Measurements from ENCODE around the gene AMZ1. TPM values are rescaled to one million over a fixed set of nuclear protein-coding genes. Genes with fewer than 3 reads are reported as not detected.

The AMZ1 gene
- polyA plus RNA-seq, 4 donors = 0.10 to 0.31 (median 0.16) TPM

DNA sequence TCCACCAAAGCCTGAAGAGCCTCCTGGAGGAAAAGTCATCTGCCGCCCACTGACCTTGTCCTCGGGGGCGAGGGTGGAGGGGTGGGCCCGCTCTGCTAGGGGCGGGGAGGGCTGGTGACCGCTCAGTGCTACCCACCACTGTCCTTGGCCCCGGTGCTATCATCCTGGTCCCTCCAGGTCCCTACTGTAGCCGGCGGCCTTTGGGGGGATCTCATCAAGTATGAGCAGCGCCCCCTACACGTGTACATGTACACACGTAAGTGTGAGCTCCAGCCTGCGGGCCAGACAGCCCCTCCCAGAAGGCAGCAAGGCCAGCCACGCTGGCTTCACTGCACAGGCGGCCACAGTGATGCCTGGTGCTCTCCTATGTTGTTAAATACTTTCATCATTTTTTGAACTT is 36.7 kb upstream of the AMZ1 start:
- DNase-seq (ENCODE audit: low read depth in 4 of 4, low spot score in 3 of 4) = no peak

DNA sequence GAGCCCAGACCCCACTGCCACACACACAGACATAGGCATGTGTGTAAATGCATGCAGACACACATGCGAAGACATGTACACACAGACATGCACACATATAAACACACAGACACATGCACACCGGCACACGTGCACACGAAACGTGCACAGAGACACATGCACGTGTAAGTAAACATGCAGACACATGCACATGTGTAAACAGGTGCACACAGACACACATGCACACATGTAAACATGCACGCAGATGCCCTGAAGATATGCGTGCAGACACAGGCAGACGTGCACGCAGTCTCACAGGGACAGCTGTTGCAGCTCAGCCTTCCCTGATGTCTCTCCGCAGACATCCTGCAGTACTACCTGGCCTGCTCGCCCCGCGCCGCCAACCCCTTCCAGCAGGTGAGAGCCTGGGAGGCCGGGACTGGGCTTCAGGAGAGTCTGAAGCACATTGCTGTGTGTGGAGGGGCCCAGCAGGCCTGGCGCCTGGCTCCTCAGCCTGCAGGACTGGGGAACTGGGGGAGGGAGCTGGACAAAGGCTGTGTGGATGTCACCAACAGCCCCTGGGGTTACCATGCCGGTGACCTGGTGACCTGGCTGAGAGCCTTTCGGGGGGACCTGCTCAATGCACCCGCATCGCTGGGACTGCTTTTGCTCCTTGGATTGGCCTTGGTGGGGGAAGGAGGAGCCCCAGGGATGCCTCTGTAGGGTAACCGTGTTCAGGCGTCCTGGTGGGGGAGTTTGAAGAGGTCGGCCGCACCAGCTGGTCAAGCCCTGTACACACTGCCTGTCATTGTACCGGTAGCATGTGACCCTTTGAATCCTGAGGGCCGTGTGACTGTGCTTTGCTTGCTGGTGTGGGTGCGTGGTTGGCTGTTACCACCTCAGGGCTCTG is 35.9 kb upstream of the AMZ1 start:
- no peak for DNase-seq (ENCODE audit: low read depth in 4 of 4, low spot score in 3 of 4)

DNA sequence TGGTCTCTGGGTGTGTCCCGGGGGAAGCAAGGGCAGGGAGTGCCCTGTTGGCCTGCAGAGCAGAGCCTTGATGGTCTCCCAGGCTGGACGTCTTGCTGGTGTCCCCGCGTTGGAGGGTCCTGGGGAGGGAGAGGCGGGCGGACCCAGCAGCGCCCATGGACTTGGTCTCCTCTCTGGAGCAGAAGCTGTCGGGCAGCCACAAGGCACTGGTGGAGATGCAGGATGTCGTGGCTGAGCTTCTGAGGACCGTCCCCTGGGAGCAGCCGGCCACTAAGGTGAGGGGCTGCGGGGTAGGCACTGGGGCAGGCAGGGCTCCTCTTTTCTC is 35.3 kb upstream of the AMZ1 start:
- no peak for DNase-seq (ENCODE audit: low read depth in 4 of 4, low spot score in 3 of 4)

DNA sequence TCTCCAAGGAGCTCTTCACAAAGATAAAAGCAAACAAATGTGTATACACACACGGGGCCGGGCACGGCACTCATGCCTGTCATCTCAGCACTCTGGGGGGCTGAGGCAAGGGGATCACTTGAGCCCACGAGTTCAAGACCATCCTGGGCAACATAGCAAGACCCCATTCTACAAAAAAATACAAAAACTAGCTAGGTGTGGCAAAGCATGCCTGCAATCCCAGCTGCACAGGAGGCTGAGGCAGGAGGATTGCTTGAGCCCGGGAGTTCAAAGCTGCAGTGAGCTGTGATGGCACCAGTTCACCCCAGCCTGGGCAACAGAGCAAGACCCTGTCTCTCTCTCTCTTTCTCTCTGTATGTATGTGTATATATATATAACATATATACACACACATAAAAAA is 33.9 kb upstream of the AMZ1 start:
- no peak for DNase-seq (ENCODE audit: low read depth in 4 of 4, low spot score in 3 of 4)

DNA sequence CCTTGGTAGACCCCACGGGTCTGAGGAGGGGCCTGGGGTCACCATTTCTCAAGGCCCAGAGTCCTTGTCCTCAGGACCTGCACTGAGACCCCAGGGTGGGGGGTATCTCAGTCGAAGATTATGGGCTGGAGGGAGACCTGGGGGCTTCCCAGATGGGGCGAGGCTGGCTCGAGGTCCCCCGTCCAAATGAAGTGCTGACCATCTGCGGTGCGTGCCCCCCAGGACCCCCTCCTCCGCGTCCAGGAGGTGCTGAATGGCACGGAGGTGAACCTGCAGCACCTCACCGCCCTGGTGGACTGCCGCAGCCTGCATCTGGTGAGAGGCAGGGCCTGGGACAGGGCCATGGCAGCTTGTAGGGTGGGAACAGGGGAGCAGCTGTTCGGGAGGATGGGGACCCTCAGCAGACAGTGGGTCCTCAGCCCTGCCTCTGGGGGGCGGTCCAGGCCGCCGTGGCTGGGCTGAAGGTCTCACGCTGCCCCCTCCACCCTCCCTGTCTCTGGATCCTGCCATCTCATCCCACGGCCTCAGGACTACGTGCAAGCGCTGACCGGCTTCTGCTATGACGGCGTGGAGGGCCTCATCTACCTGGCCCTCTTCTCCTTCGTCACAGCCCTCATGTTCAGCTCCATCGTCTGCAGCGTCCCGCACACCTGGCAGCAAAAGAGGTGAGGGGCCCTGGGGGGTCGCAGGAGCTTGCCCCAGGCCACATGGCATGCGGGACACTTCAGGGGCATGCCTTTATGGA is 32.0 kb upstream of the AMZ1 start:
- DNase-seq (ENCODE audit: low read depth in 4 of 4, low spot score in 3 of 4) = no peak

DNA sequence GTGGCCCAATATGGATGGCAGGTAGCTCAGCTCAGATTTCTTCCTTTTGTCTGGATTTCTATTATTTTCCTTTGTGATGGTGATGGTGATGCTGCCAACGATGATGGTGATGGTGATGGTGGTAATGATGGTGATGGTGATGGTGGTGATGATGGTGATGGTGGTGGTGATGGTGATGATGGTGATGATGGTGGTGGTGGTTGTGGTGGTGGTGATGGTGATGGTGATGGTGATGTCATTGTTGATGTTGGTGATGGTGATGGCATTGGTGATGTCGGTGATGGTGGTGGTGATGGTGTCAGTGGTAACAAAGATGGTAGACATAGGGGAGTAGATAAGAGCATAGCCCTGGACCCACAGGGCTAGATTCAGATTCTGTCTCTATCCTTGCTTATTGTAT is 30.8 kb upstream of the AMZ1 start:
- DNase-seq (ENCODE audit: low read depth in 4 of 4, low spot score in 3 of 4) = no peak

DNA sequence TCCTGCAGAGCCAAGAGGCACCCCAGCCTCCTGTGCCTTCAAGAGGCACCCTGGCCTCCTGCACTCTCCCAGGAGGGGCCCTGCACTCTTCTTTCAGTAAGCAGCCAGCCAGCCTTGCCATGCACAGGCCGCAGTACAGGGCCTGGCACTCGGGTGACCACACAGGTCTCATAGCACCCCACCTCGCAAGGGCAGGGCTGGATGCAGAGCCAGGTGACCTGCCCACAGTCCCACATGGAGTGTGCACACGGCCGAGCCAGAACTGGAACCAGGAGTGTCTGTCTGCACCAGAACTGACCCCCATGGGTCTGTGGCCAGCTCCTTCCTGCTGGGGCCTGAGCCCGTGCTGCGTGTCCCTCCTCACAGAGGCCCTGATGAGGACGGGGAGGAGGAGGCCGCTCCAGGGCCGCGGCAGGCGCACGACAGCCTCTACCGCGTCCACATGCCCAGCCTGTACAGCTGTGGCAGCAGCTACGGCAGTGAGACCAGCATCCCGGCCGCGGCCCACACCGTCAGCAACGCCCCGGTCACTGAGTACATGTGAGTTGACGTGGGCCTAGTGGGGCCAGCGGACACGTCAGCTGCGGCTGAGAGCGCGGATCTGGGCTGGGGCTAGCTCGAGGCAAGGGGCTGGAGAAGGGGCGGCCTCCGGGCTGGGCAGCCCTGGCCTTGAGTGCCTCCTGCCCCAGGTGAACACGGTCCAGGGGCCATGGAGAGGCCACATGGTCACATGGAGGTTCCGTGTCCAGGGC is 29.9 kb upstream of the AMZ1 start:
- no peak for DNase-seq (ENCODE audit: low read depth in 4 of 4, low spot score in 3 of 4)

DNA sequence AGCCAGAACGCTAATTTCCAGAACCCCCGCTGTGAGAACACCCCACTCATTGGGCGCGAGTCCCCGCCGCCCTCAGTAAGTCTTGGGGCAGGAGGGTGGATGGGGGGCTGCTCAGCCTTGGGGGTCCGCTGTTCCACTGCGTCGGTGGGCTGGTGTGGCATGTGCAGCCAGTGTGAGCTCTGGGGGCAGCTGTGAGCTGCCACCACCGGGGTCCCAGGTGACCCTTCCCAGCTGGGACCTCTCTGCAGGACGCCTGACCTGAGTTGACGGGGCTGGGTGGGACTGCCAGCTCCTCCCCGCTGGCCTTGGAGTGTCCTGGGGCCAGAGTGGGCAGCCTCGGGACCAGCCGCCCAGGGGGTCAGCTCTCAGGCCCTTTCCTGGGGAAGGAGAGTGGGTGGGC is 29.1 kb upstream of the AMZ1 start:
- no peak for DNase-seq (ENCODE audit: low read depth in 4 of 4, low spot score in 3 of 4)

DNA sequence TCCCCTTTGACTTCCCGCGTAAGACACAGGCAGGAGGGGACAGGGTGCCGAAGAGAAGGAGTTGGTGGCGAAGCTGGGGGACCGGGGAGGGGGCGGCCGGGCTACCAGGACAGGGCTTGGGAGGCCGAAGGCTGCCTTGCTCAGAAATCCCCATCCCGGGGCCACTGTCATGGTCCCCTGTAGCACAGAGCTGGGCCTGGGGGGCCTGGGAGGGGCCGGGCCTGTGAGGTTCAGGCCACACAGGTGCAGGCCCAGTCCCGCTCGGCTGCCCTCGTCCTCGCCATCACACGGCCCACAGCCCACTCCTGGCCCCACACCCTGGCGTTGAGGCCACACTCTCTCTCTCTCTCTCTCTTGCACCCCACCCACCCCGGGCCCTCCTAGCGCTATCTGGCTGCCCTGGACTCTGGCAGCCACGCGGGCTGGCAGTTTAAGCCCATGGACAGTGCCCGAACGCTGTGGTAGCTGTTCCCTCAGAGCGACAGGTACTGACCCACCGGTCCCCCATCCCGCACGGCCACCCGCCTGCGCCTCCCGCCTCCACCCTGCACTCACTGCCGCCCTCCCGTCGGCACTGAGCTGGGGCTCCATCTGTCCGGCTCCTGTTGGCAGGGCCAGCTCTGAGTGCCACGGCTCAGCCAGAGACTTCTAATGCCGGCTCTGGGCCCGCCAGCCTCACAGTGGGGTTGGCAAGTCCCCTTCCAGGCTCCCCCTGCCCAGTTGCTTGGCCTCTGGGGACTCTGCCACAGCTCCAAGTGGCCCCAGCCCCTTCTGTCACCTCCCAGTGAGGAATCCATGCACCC is 28.2 kb upstream of the AMZ1 start:
- DNase-seq (ENCODE audit: low read depth in 4 of 4, low spot score in 3 of 4) = no peak

DNA sequence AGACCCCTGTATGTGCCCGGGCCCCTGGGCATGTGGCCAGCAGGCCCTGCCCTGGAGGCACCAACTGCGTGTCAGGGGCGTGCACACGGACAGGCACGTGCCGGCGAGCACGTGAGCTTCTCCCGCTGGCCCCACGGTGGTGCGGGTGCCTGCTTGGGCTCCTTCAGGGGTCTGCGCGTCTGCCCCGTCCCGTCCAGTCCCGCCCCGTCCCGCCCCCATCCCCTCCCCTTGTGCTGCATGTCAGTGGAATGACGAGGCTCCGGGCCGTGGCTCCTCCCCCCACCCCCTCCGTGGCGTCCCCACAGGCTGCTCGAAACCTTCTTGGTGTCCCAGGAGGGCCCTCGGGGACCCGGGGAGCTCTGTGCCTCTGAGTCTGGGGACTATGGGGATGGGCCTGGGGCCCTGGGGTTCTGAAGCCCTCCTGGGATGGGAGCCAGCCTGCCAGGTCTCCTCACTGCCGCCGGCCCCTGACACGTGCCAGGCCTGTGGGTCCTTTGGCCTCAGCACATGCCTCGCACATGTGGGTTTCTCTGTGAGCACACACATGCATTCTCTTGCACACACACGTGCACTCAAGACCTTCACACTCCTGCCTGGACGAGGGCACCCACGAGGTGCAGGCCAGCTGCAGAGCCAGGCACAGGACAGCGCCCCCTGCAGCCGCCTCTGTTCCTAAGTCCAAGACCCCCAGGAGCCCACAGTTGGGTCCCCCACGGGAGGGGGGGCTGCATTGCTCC is 27.5 kb upstream of the AMZ1 start:
- DNase-seq (ENCODE audit: low read depth in 4 of 4, low spot score in 3 of 4) = no peak

DNA sequence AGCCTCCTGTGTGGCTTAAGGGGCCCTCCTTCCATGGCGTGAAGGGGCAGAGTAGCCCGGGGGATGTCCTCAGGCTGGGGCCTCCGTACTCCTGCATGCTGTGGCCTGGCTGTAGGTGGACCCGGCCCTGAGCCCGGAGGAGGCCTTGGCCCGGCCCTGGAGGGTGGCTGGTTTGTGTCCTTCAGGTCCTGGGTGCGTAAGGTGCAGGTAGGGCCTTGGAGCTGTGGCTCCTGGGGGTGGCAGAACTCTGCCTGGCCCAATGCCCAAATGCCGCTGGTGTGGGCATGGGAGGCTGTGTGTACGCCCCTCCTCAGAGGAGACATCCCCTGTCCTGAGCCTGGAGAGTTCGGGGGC is 26.9 kb upstream of the AMZ1 start:
- no peak for DNase-seq (ENCODE audit: low read depth in 4 of 4, low spot score in 3 of 4)

DNA sequence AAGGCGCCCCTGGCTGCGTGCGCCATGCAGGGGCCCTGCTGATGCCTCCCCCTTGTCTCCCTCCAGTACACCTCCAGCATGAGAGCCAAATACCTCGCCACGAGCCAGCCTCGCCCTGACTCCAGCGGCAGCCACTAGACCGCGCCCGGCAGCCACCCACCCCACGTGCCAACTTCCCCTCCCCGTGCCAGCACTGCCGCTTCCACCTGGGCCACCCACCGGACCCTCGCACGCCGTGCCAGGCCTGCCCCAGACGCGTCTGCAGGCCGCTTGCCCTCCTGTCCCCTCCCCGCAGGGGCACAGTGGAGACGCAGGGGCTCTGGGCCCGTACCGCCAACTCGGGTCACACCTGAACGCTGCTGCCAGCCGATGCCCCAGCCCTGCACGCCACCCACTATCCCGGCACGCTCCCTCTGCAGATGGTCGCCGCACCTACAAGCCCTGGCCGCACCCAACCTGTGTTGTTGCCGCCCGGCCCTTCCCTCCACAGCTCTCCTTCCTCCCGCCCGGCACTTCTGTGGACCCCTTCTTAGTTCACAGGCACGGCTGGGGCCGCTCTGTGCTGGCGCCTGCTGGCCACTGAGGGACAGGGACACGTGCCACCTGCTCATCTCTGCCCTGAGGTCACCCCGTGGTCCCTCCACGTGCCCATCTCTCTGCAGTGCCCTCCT is 26.3 kb upstream of the AMZ1 start:
- no peak for DNase-seq (ENCODE audit: low read depth in 4 of 4, low spot score in 3 of 4)

DNA sequence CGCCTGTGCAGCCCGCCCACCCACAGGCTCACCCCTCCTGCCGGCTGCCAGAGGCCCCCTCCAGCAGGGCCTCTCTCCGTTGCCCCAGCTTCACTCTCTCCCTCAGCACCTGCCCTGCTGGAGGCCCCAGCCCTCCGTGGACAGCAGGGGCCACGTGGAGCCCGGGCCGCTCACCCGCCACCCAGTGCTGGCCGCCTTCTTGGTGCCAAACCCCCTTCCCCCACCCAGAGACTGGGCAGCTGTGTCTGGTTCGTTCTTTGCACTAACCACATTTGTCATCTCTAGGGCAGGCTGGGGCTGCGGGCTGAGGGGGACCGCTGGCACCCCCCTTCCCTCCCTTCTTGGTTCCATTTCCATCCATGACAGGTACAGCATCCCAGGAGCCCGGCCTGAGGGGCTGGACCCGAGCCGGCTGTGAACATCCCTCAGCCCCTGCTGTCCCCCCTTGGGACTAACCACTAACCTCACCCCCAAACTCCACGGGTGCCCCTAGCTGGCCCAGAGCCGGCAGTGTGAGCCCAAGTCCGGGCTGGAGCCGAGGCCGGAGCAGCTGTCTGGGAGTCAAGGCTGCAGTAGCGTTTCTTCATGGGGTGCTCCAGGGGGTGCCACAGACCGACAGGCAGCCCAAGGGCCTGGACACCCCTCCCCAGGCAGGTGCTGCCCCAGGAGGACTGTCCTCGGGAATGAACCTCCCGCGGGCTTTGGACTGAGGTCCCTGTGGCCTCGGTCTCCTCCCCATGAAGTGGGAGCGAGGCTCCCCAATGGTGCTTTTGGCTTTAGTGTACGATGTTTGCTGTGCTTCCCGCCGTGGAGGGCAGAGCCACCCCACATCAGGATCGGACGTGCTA is 25.5 kb upstream of the AMZ1 start:
- DNase-seq (ENCODE audit: low read depth in 4 of 4, low spot score in 3 of 4) = no peak

DNA sequence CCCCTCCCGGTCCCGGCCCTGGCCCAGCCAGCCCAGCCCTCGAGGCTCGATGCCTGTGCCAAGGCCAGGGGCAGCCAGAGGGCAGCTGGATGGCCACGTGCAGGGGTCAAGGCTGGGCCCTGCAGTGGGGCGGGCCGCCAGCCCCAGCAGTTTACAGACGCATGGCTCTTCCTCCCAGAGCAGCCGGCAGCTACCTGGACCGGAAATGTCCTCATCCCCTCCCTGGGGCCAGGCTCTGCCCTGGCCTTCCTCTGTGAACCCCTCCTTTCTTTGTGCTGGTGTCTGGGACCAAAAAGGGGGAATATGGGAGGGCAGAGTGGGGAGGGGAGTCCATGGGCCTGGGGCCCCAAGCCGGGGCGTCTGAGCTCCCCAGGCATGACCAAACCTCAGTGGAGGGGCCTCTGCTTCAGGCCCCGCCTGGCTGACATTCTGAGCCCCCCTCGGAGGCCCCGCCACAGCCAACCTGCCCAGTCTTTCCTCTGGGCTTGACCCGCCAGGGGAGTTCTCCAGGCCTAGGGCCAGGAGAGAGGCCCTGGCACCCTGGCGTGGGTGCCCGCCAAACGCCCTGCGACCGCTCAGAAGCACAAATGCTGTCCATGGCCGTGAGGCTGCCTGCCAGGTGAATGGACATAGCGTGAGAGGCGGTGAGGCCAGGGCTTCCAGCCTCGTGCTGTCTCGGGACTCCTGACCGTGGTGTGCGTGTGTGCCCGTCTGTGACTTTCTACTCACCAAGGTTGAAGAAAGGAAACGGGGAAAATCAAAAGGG is 24.7 kb upstream of the AMZ1 start:
- no peak for DNase-seq (ENCODE audit: low read depth in 4 of 4, low spot score in 3 of 4)

DNA sequence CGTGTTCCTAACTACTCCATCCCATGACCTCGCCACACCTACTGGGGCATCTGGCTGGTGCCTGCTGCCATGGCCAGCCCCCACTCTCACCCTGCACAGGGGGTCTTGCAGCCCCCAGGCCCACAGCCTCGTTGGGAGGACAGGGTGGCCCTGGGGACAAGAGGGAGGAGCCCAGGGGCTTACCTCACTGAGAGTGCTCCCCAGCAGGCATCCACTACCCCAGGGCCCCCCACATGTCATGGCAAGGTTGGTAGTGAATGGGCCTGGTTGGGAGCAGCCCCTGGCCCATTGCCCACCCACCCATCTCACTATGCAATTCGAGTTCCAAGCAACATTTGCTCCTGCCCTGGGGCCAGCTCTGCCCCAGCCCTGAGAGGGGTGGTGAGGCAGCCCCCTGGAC is 24.0 kb upstream of the AMZ1 start:
- DNase-seq (ENCODE audit: low read depth in 4 of 4, low spot score in 3 of 4) = no peak

DNA sequence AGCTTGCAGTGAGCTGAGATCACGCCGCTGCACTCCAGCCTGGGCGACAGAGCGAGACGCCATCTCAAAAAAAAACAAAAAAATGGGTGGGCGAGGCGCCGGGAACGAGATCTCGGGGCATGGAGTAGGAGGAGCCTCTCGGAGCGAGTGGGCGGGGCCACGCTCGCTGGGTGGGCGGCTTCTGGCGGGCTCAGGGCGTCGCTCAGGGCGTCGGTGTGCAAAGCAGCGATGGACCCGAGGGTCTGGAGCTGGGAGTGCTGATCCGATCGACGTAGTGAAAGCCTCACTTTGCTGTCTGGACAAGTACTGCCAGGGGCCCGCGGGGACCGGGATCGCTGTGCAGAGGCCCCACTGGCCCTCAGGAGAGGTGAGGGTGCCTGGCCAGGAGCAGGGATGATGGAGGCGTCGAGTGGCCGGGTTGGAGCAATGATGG is 22.6 kb upstream of the AMZ1 start:
- no peak for DNase-seq (ENCODE audit: low read depth in 4 of 4, low spot score in 3 of 4)

DNA sequence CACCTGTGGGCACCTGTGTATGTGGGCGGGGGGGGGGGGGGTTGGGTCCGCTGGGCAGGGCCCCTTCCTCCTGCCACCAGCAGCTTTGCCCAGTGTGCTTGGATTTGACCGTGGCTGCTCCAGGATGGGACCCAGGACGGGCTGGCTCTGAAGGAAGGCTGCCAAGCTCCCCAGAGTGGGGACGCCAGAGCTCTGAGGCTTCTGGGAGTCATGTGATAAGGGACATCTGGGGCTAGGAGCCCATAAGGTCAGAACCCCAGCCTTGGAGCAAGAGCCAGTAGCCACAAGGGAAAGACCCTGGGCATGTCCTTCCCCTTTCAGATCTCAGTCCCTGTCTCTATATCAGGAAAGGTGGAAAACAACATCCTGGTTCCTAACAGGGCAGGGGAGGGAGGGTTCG is 21.8 kb upstream of the AMZ1 start:
- no peak for DNase-seq (ENCODE audit: low read depth in 4 of 4, low spot score in 3 of 4)
